HepG2 (cell line): ENCODE data around the gene P3H3.

ENCODE experiments used
- CTCF ChIP-seq: sonication (generic); formaldehyde crosslinking; IDR thresholded peaks from 2 replicates; pipeline ENCODE4 v1.5.0; 2020; ENCODE audit warnings: mild to moderate bottlenecking, missing genetic modification reagents, moderate library complexity
- MYC ChIP-seq: sonication (generic); formaldehyde crosslinking; IDR thresholded peaks from 2 replicates; pipeline ENCODE4 v1.9.0; 2021; ENCODE audit warnings: missing genetic modification reagents, borderline replicate concordance
- NR2F6 ChIP-seq, 2 experiments: IDR thresholded peaks; 2 replicates each; pipeline ENCODE4 v1.6.1; 2016; ENCODE audit warnings: antibody characterized with exemption in 1 of 2, mild to moderate bottlenecking in 1 of 2
- SAFB2 ChIP-seq: sonication (generic); formaldehyde crosslinking; IDR thresholded peaks from 2 replicates; pipeline ENCODE4 v1.5.1; 2020; ENCODE audit warnings: missing genetic modification reagents, low read depth, mild to moderate bottlenecking, borderline replicate concordance
- TBP ChIP-seq: sonication (generic); formaldehyde crosslinking; IDR thresholded peaks from 2 replicates; pipeline ENCODE4 v1.5.0; 2020; ENCODE audit warnings: missing genetic modification reagents
- USF2 ChIP-seq, 2 experiments: sonication (generic) in 1 of 2; formaldehyde crosslinking in 1 of 2; IDR thresholded peaks; 2 replicates each; pipeline versions ENCODE4 v1.5.1 to v1.6.1; 2011 to 2020; ENCODE audit warnings: borderline replicate concordance in 1 of 2, low read depth in 1 of 2, low read length in 1 of 2, mild to moderate bottlenecking in 1 of 2, missing genetic modification reagents in 1 of 2, moderate library complexity in 1 of 2
- ZMYM4 ChIP-seq: sonication (generic); formaldehyde crosslinking; IDR thresholded peaks from 2 replicates; pipeline ENCODE4 v1.8.1; 2023; ENCODE audit warnings: mild to moderate bottlenecking, missing genetic modification reagents
- ZNF773 ChIP-seq: sonication (generic); formaldehyde crosslinking; IDR thresholded peaks from 2 replicates; pipeline ENCODE4 v1.4.0; 2020; ENCODE audit warnings: missing genetic modification reagents, borderline replicate concordance
- ZUFSP ChIP-seq: sonication (generic); formaldehyde crosslinking; IDR thresholded peaks from 2 replicates; pipeline ENCODE4 v1.9.0; 2021; ENCODE audit warnings: missing genetic modification reagents, mild to moderate bottlenecking, borderline replicate concordance

- no peak for TF ChIP-seq CTCF
- TF ChIP-seq TBP = no peak
- no peak for TF ChIP-seq ZNF773 (CRISPR knock-in tag)
- no peak for TF ChIP-seq SAFB2 (CRISPR knock-in tag)
- no peak for TF ChIP-seq ZUFSP (CRISPR knock-in tag)
- TF ChIP-seq USF2 (IDR thresholded peaks at IDR 0.05; ENCODE audit: low read depth, low read length) = no peak
- no peak for TF ChIP-seq USF2 (CRISPR knock-in tag; IDR thresholded peaks at IDR 0.05; ENCODE audit: borderline replicate concordance)
- no peak for TF ChIP-seq ZMYM4 (CRISPR knock-in tag)
- TF ChIP-seq NR2F6 (IDR thresholded peaks at IDR 0.05) = no peak
- TF ChIP-seq NR2F6 (CRISPR knock-in tag; IDR thresholded peaks at IDR 0.05) = no peak
- no peak for TF ChIP-seq MYC
Measured at GRCh38 chr12:6866163-6866919, 38.1 kb downstream of the P3H3 start.
